HG03460 (cell line): ENCODE measurements around the gene ITGB3BP.
"Not testable (repeated sequence)": the region's sequence is repeated elsewhere in the genome, so short reads cannot be mapped to it uniquely, and the experiment has no call there.

Experiments
- ATAC-seq: cut with Tn5 transposase; IDR thresholded peaks from one replicate; pipeline ENCODE4 v1.9.1; 2021; ENCODE audit not compliant: unreplicated experiment

The ITGB3BP gene

GRCh38 chr1:63522891-63523728, at the start of gene ITGB3BP, which contains the start of gene EFCAB7:
TSS of gene ITGB3BP (minus strand) at chr1:63523225. CDS start at chr1:63523133, 92 bp downstream.
TSS of gene EFCAB7 (plus strand) at chr1:63523525. CDS start at chr1:63525573, 2,048 bp downstream.
- ATAC-seq = peak; percentile 84

- not testable (repeated sequence) for ATAC-seq
Observed at GRCh38 chr1:63572686-63573085, 49.7 kb upstream of the ITGB3BP start.

GRCh38 chr1:63569640-63570316, 46.8 kb upstream of the ITGB3BP start:
- ATAC-seq = no peak

GRCh38 chr1:63569068-63569467, 46.0 kb upstream of the ITGB3BP start:
- no peak for ATAC-seq

- no peak for ATAC-seq
Observed at GRCh38 chr1:63563745-63564144, 40.7 kb upstream of the ITGB3BP start.

- ATAC-seq = no peak
Observed at GRCh38 chr1:63559357-63559756, 36.3 kb upstream of the ITGB3BP start.

GRCh38 chr1:63557365-63557987, 34.5 kb upstream of the ITGB3BP start:
- no peak for ATAC-seq

- ATAC-seq = no peak
Observed at GRCh38 chr1:63555480-63555879, 32.5 kb upstream of the ITGB3BP start.

GRCh38 chr1:63548877-63549276, 25.9 kb upstream of the ITGB3BP start:
- ATAC-seq = no peak

GRCh38 chr1:63548303-63548702, 25.3 kb upstream of the ITGB3BP start:
- ATAC-seq = no peak

- no peak for ATAC-seq
Observed at GRCh38 chr1:63547621-63548294, 24.7 kb upstream of the ITGB3BP start.

- ATAC-seq = no peak
Observed at GRCh38 chr1:63545780-63546179, 22.8 kb upstream of the ITGB3BP start.

GRCh38 chr1:63537940-63538339, 14.9 kb upstream of the ITGB3BP start:
- no peak for ATAC-seq

- no peak for ATAC-seq
Observed at GRCh38 chr1:63537006-63537405, 14.0 kb upstream of the ITGB3BP start.

GRCh38 chr1:63534406-63534805, 11.4 kb upstream of the ITGB3BP start:
- no peak for ATAC-seq

- no peak for ATAC-seq
Observed at GRCh38 chr1:63533931-63534330, 10.9 kb upstream of the ITGB3BP start.

- no peak for ATAC-seq
Observed at GRCh38 chr1:63532727-63533126, 9.7 kb upstream of the ITGB3BP start.

GRCh38 chr1:63524201-63524600, 1.2 kb upstream of the ITGB3BP start:
- no peak for ATAC-seq

GRCh38 chr1:63523738-63524137, 713 bp upstream of the ITGB3BP start:
- ATAC-seq = peak; percentile 10

GRCh38 chr1:63516629-63517028, 6.4 kb downstream of the ITGB3BP start:
- no peak for ATAC-seq

- ATAC-seq = no peak
Observed at GRCh38 chr1:63512584-63512983, 10.4 kb downstream of the ITGB3BP start.
